CD14-positive monocyte (primary cell): ENCODE data around the gene PHAF1. TPM values are rescaled to one million over a fixed set of nuclear protein-coding genes. Genes with fewer than 3 reads are reported as not detected.

ENCODE experiments used
- DNase-seq, 3 donors: peaks; one replicate each; pipeline ENCODE4 v3.0.0-alpha.2; 2011 to 2022
- H2AFZ ChIP-seq: 2 replicates; pipeline ENCODE4 v1.6.0; 2012; ENCODE audit warnings: mild to moderate bottlenecking, low read depth, low read length, inconsistent platforms; ENCODE audit not compliant: insufficient read depth, poor library complexity, severe bottlenecking
- H3K27ac ChIP-seq, 2 donors: 1 replicate in 1 of 2; 2 replicates in 1 of 2; pipeline ENCODE4 v1.5.1; 2012 to 2013; ENCODE audit warnings: low read length in 2 of 2, control low read depth in 1 of 2, inconsistent platforms in 1 of 2, low read depth in 1 of 2, mild to moderate bottlenecking in 1 of 2
- H3K27me3 ChIP-seq, 2 donors: one replicate each; pipeline versions ENCODE4 v1.6.0 to v1.6.1; 2011 to 2013; ENCODE audit warnings: low read length in 2 of 2; ENCODE audit not compliant: control insufficient read depth in 2 of 2, insufficient read depth in 2 of 2
- H3K36me3 ChIP-seq, 2 donors: replicated peaks in 1 of 2; 1 replicate in 1 of 2; 2 replicates in 1 of 2; pipeline versions ENCODE4 v1.5.1 to v1.6.1; 2012 to 2013; ENCODE audit warnings: low read length in 2 of 2, control low read depth in 1 of 2, inconsistent platforms in 1 of 2, mild to moderate bottlenecking in 1 of 2; ENCODE audit not compliant: insufficient read depth in 2 of 2, control insufficient read depth in 1 of 2
- H3K4me1 ChIP-seq, 2 donors: 1 replicate in 1 of 2; 2 replicates in 1 of 2; pipeline versions ENCODE4 v1.5.1 to v1.6.1; 2012 to 2013; ENCODE audit warnings: low read length in 2 of 2, control low read depth in 1 of 2, inconsistent platforms in 1 of 2, mild to moderate bottlenecking in 1 of 2, moderate library complexity in 1 of 2; ENCODE audit not compliant: insufficient read depth in 2 of 2, control insufficient read depth in 1 of 2
- H3K4me2 ChIP-seq: replicated peaks from 2 replicates; pipeline ENCODE3; 2012; ENCODE audit warnings: low read length, moderate library complexity, mild to moderate bottlenecking; ENCODE audit not compliant: poor library complexity, severe bottlenecking; ENCODE audit errors: extremely low read depth
- H3K4me3 ChIP-seq, 3 experiments: fragments of 200-600 bp in 1 of 3; sonication (generic) in 1 of 3; replicated peaks in 1 of 3; 1 replicate in 2 of 3; 2 replicates in 1 of 3; pipeline ENCODE4 v1.5.1; 2011 to 2013; ENCODE audit warnings: low read length in 3 of 3, mild to moderate bottlenecking in 3 of 3, control low read depth in 2 of 3, low read depth in 2 of 3, inconsistent platforms in 1 of 3, moderate library complexity in 1 of 3
- H3K79me2 ChIP-seq: 2 replicates; pipeline ENCODE4 v1.6.0; 2012; ENCODE audit warnings: mild to moderate bottlenecking, control low read depth, inconsistent platforms, low read length, moderate library complexity; ENCODE audit not compliant: insufficient read depth
- H3K9ac ChIP-seq: 2 replicates; pipeline ENCODE4 v1.6.0; 2017; ENCODE audit warnings: low read length, mild to moderate bottlenecking; ENCODE audit not compliant: insufficient read depth, poor library complexity, severe bottlenecking
- H3K9me3 ChIP-seq, 2 donors: replicated peaks in 1 of 2; 1 replicate in 1 of 2; 2 replicates in 1 of 2; pipeline versions ENCODE4 v1.5.1 to v1.6.1; 2012 to 2013; ENCODE audit warnings: low read length in 2 of 2, control low read depth in 1 of 2; ENCODE audit not compliant: control insufficient read depth in 1 of 2, insufficient read depth in 1 of 2
- H4K20me1 ChIP-seq: 2 replicates; pipeline ENCODE4 v1.6.0; 2012; ENCODE audit warnings: mild to moderate bottlenecking, low read length, control low read depth, moderate library complexity; ENCODE audit not compliant: insufficient read depth
- H3K27ac Mint-ChIP-seq, 7 donors: one replicate each; pipeline ENCODE4 v1.8.0; 2020; ENCODE audit warnings: mild to moderate bottlenecking in 7 of 7, mixed read lengths in 7 of 7, moderate library complexity in 6 of 7, inconsistent platforms in 2 of 7
- H3K27me3 Mint-ChIP-seq, 3 donors: one replicate each; pipeline ENCODE4 v1.8.0; 2021 to 2022; ENCODE audit warnings: low read depth in 3 of 3, mild to moderate bottlenecking in 3 of 3, mixed read lengths in 3 of 3, moderate library complexity in 3 of 3, inconsistent platforms in 1 of 3
- H3K36me3 Mint-ChIP-seq, 2 donors: one replicate each; pipeline ENCODE4 v1.8.0; 2020; ENCODE audit warnings: mixed read lengths in 2 of 2, inconsistent platforms in 1 of 2, mild to moderate bottlenecking in 1 of 2
- H3K4me1 Mint-ChIP-seq: one replicate; pipeline ENCODE4 v1.8.0; 2020; ENCODE audit warnings: mild to moderate bottlenecking, mixed read lengths
- H3K4me3 Mint-ChIP-seq, 2 donors: one replicate each; pipeline ENCODE4 v1.8.0; 2020; ENCODE audit warnings: mild to moderate bottlenecking in 2 of 2, mixed read lengths in 2 of 2, moderate library complexity in 1 of 2
- H3K9me3 Mint-ChIP-seq, 7 donors: one replicate each; pipeline ENCODE4 v1.8.0; 2020 to 2022; ENCODE audit warnings: mixed read lengths in 7 of 7, mild to moderate bottlenecking in 6 of 7, moderate library complexity in 6 of 7, inconsistent platforms in 2 of 7
- WGBS: methylation state at CpG from one replicate; pipeline ENCODE4 v1.1.5; 2013; ENCODE audit warnings: missing lambda C conversion rate; ENCODE audit not compliant: insufficient coverage; 5-methylcytosine and 5-hydroxymethylcytosine counted together
- intact Hi-C, 2 donors: fragments of 100-400 bp; cut with micrococcal nuclease; formaldehyde crosslinking; loops; one replicate each; pipeline versions ENCODE4 v1.15.0 to v1.15.1; 2023
- polyA plus RNA-seq, 3 donors: library from polyadenylated mRNA; depleted of rRNA in 1 of 3; unstranded in 2 of 3; stranded (reverse) in 1 of 3; fragments of 300-500 nt in 2 of 3; fragments of >200 nt in 1 of 3; fragmentation: Illumina TruSeq in 2 of 3; gene quantifications; 1 replicate in 2 of 3; 2 replicates in 1 of 3; pipeline ENCODE4 v1.2.3, GENCODE V29; 2012 to 2021
- TF ChIP-seq, protein P1 (sequence below): fragments of 200-600 bp; IDR thresholded peaks from one replicate; pipeline ENCODE4 v1.8.0; 2022; ENCODE audit warnings: antibody characterized with exemption, mild to moderate bottlenecking

The PHAF1 gene
- polyA plus RNA-seq, 3 donors = 18.8 to 68.2 (median 26.5) TPM

DNA sequence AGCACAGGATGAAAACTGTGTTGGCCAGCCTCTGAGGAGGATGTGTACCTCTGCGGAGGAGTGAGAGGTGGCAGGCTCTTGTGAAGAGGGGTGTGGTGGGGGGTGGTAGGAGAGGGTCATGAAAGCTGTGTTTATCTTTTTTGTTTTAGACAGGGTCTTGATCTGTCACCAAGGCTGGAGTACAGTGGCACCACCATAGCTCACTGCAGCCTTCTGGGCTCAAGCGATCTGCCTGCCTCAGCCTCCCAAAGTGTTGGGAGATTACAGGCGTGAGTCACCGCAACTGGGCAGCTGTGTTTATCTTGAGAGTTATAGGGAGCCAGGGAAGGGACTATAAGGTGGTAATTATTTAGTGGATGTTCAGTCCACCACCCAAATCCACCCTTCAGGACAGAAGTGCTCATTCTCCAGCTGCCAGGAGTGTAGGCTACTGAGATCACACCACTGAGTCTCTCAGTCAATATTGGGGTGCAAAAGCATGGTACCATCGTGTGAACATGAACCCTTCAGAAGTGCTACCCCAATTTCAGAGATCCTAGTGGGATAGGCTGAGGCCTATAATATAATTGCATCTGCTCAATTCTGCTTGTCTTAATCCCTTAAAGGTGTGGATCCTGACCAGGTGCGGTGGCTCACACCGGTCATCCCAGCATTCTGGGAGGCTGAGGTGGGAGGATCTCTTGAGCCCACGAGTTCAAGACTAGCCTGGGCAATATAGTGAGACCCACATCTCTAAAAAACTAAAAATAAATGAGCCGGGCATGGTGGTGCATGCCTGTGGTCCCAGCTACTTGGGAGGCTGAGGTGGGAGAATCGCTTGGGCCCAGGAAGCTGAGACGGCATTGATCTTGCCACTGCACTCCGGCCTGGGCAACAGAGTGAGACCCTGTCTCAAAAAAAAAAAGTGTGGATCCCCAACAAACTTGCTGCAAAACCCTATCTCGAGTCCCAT is 81.0 kb downstream of the PHAF1 start:
- H3K27me3 ChIP-seq = no peaks in the 10 kb centered on the region
- H3K79me2 ChIP-seq = peaks cover 30% of the 10 kb centered on the region
- H3K9me3 ChIP-seq = no peaks in the 10 kb centered on the region
- Mint-ChIP-seq H3K36me3 (peaks cover 18 to 25% of the 10 kb centered on the region in 2 donors), H3K4me1 (peaks cover 25% of the 10 kb centered on the region), H3K27ac (peak overlapping the region in 2 of 7 donors; percentile 9 to 86), H3K9me3 (peaks cover 0 to 2% (median 0%) of the 10 kb centered on the region in 7 donors), H3K4me3 (no peak overlapping the region), H3K27me3 (peaks cover 3 to 12% (median 8%) of the 10 kb centered on the region in 3 donors)
- H3K27ac ChIP-seq = no peak overlapping the region
- H3K4me1 ChIP-seq = peaks cover 21 to 22% of the 10 kb centered on the region in 2 donors
- H3K4me2 ChIP-seq = no peak overlapping the region
- H3K4me3 ChIP-seq = no peak overlapping the region
- intact Hi-C loops = loop anchor here (5.0 kb wide), 1 partner anchor 37 kb away; the partner anchor contains the start of gene TMEM208 (in 2 of the 2)
- H4K20me1 ChIP-seq = peaks cover 36% of the 10 kb centered on the region
- WGBS = 95% methylated on average over 6 of the region's 13 CpGs
- TF ChIP-seq, protein P1, sequence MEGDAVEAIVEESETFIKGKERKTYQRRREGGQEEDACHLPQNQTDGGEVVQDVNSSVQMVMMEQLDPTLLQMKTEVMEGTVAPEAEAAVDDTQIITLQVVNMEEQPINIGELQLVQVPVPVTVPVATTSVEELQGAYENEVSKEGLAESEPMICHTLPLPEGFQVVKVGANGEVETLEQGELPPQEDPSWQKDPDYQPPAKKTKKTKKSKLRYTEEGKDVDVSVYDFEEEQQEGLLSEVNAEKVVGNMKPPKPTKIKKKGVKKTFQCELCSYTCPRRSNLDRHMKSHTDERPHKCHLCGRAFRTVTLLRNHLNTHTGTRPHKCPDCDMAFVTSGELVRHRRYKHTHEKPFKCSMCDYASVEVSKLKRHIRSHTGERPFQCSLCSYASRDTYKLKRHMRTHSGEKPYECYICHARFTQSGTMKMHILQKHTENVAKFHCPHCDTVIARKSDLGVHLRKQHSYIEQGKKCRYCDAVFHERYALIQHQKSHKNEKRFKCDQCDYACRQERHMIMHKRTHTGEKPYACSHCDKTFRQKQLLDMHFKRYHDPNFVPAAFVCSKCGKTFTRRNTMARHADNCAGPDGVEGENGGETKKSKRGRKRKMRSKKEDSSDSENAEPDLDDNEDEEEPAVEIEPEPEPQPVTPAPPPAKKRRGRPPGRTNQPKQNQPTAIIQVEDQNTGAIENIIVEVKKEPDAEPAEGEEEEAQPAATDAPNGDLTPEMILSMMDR = no peak
- no peak overlapping the region for H2AFZ ChIP-seq
- no peak overlapping the region for H3K9ac ChIP-seq
- DNase-seq = no peak
- peaks cover 15 to 19% of the 10 kb centered on the region in 2 donors for H3K36me3 ChIP-seq

DNA sequence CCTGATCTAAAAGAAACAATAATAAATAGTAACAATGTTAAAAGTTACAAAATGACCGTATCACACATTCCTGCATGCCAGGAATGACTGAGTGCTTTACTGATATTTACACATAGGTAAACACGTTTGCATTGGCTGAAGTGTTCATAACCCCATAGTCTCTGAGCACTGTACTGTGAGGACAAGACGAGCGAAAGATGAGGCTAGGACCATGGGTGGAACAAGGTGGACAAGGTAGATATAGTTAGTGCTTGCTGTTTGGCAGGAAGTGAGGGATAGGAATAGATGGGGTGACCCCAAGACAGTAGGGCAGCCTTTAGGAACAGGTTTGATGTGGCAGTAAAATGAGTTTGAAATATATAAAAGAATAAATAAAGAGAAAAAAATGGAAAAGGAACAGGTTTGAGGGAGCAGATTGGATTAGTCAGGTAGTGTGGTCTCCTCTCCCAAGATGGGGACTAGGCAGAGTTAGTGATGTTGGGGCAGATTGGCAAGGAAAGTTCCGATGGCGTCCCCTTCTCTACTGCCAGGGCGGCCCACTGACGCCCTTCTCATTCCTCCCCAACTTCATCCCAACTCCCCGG is 81.8 kb downstream of the PHAF1 start:
- TF ChIP-seq, protein P1 = no peak
- peak overlapping the region; percentile 17 for H3K4me2 ChIP-seq
- peak overlapping the region in 1 of 3 experiments; percentile 95 for H3K4me3 ChIP-seq
- WGBS = 35% methylated on average over 5 of the region's 9 CpGs
- peaks cover 23 to 27% of the 10 kb centered on the region in 2 donors for H3K36me3 ChIP-seq
- intact Hi-C loops = loop anchor here (5.0 kb wide), 1 partner anchor 36 kb away; the partner anchor contains the start of gene TMEM208 (in 2 of the 2)
- peaks cover 44% of the 10 kb centered on the region for H4K20me1 ChIP-seq
- peaks cover 18 to 20% of the 10 kb centered on the region in 2 donors for H3K4me1 ChIP-seq
- Mint-ChIP-seq H3K36me3 (peaks cover 26 to 33% of the 10 kb centered on the region in 2 donors), H3K27ac (peak overlapping the region in 3 of 7 donors; percentile 45 to 88 (median 80)), H3K27me3 (peaks cover 3 to 6% (median 3%) of the 10 kb centered on the region in 3 donors), H3K9me3 (peaks cover 0 to 2% (median 0%) of the 10 kb centered on the region in 7 donors), H3K4me3 (peak overlapping the region; percentile 6 to 88), H3K4me1 (peaks cover 27% of the 10 kb centered on the region)
- H3K27ac ChIP-seq = no peak overlapping the region
- peaks cover 30% of the 10 kb centered on the region for H3K79me2 ChIP-seq
- peak overlapping the region; percentile 88 for H2AFZ ChIP-seq
- H3K27me3 ChIP-seq = no peaks in the 10 kb centered on the region
- DNase-seq = no peak
- H3K9ac ChIP-seq = no peak overlapping the region
- H3K9me3 ChIP-seq = no peaks in the 10 kb centered on the region
